ENCODE measurements around the gene DPP6. TPM values are rescaled to one million over a fixed set of nuclear protein-coding genes. Genes with fewer than 3 reads are reported as not detected.
A peak's percentile ranks its signal among the peaks of the same experiment; 100 is the strongest.

The DPP6 gene
- total RNA-seq, 1 donor from 2014 or later: 0.39 TPM

DNA sequence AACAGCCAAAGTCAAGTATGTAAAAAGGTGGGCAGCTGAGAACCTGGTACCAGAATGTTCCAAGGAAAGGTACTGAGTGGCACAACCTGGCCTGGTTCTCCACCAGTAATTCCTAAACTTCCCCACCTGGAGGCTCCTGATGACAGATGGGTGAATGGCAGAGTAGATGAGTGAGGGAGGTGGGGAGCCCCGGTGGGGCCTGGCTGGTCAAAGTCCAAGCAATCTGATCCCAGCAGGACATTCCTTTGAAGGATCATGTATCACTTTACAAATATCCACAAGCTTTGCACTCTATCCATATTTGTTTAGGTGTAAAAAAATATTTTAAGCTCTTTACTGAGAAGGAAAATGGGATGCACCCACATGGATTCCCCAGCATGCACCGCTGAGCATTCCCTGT, 250.2 kb downstream of the DPP6 start:
- no peaks in the 10 kb centered on the region for H4K20me1 ChIP-seq (ENCODE audit: low read depth)
- H3K36me3 ChIP-seq: no peaks in the 10 kb centered on the region
- Mint-ChIP-seq H3K36me3 (no peaks in the 10 kb centered on the region), H3K4me3 (no peak overlapping the region), H3K27ac (no peak overlapping the region), H3K4me1 (peaks cover 14% of the 10 kb centered on the region), H3K9me3 (no peaks in the 10 kb centered on the region), H3K27me3 (ENCODE audit: insufficient read depth, low read depth) (peaks cover 13% of the 10 kb centered on the region)
- H3K4me1 ChIP-seq: peaks cover 22% of the 10 kb centered on the region
- no peak overlapping the region for H3K27ac ChIP-seq
- no peak overlapping the region for H3K4me3 ChIP-seq
- no peak overlapping the region for H3K4me2 ChIP-seq
- H3F3A ChIP-seq (ENCODE audit: low read depth): peaks cover 17% of the 10 kb centered on the region
- no peaks in the 10 kb centered on the region for H3K79me2 ChIP-seq (ENCODE audit: low read depth)
- H3K9ac ChIP-seq: no peak overlapping the region
- DNase-seq (ENCODE audit: low spot score): no peak
- no peaks in the 10 kb centered on the region for H3K9me3 ChIP-seq (ENCODE audit: low read depth)
- no peak for TF ChIP-seq CTCF (IDR thresholded peaks at IDR 0.05)
- TF ChIP-seq EZH2 (IDR thresholded peaks at IDR 0.05): no peak
- TF ChIP-seq EZH2phosphoT487 (IDR thresholded peaks at IDR 0.05): no peak
- no peak overlapping the region for H2AFZ ChIP-seq (replicated peaks)
- peaks cover 20% of the 10 kb centered on the region for H3K27me3 ChIP-seq

- Histone ChIP-seq H2AFZ (replicated peaks) (peak overlapping the region; percentile 96), H3K4me1 (peaks cover 22% of the 10 kb centered on the region), H3K27me3 (peaks cover 20% of the 10 kb centered on the region), H3K79me2 (ENCODE audit: low read depth) (no peaks in the 10 kb centered on the region), H3F3A (ENCODE audit: low read depth) (peaks cover 17% of the 10 kb centered on the region), H3K9ac (no peak overlapping the region), H4K20me1 (ENCODE audit: low read depth) (no peaks in the 10 kb centered on the region), H3K27ac (no peak overlapping the region), H3K4me2 (peak overlapping the region; percentile 96), H3K9me3 (ENCODE audit: low read depth) (no peaks in the 10 kb centered on the region), H3K4me3 (peak overlapping the region; percentile 60), H3K36me3 (no peaks in the 10 kb centered on the region)
- peak; percentile 55 for DNase-seq (ENCODE audit: low spot score)
- H3K4me1 Mint-ChIP-seq: peaks cover 14% of the 10 kb centered on the region
- H3K27me3 Mint-ChIP-seq (ENCODE audit: insufficient read depth, low read depth): peaks cover 10% of the 10 kb centered on the region
- TF ChIP-seq EZH2 (IDR thresholded peaks at IDR 0.05) (no peak), EZH2phosphoT487 (IDR thresholded peaks at IDR 0.05) (no peak), CTCF (IDR thresholded peaks at IDR 0.05) (no peak)
- no peaks in the 10 kb centered on the region for H3K9me3 Mint-ChIP-seq
- peak overlapping the region; percentile 84 for H3K4me3 Mint-ChIP-seq
- no peak overlapping the region for H3K27ac Mint-ChIP-seq
- H3K36me3 Mint-ChIP-seq: no peaks in the 10 kb centered on the region
Observed at GRCh38 chr7:154304231-154304630, 252.0 kb downstream of the DPP6 start.

DNA sequence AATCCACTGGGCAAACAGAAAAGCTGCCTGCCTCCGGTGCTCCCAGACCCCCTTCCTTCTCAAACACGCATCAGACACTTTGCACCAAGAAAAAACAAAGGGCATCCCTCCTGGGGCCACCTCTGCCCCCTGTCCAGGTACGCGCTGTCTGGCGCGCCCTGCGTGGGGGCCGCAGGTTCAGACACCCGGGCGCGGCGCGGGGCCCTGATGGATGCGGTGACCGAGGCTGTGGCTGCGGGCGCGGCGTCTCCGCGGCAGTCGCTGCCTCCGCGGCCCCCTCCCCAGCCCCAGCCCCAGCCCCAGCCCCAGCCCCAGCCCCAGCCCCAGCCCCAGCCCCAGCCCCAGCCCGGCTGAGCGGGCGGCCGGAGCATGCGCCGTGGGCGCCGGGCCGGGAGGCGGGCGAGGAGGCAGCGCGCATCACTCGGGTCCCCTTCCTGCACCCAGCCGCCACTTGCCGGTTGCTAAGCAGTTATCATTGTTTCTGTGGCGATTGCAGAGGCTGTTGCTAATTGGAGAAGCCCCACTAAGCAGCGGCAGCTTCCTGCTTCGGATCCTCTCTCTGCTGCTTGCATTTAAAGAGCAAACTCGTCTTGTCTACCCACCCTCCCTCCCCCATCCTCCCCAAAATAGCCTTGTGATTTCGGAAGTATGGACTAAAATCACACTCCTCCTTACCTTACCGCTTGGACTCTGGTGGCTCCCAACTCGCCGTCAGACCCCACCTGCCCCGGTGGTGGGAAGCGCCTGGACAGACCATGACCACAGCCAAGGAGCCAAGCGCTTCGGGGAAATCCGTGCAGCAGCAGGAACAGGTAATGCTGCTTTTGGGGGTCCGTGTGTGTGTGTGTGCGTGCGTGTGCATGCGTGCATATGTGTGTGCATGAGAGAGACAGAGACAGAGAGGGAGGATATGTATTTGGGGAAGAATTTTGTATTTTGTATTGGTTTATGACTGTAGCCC, 252.8 kb downstream of the DPP6 start:
- Mint-ChIP-seq H3K36me3 (no peaks in the 10 kb centered on the region), H3K9me3 (no peaks in the 10 kb centered on the region), H3K27ac (peak overlapping the region; percentile 8), H3K4me1 (peaks cover 14% of the 10 kb centered on the region), H3K4me3 (peak overlapping the region; percentile 85), H3K27me3 (ENCODE audit: insufficient read depth, low read depth) (peaks cover 10% of the 10 kb centered on the region)
- Histone ChIP-seq H3K4me1 (peaks cover 22% of the 10 kb centered on the region), H3K9me3 (ENCODE audit: low read depth) (no peaks in the 10 kb centered on the region), H2AFZ (replicated peaks) (peak overlapping the region; percentile 96), H3K79me2 (ENCODE audit: low read depth) (no peaks in the 10 kb centered on the region), H3K4me2 (peak overlapping the region; percentile 96), H3K36me3 (no peaks in the 10 kb centered on the region), H3K27ac (no peak overlapping the region), H3K27me3 (peaks cover 20% of the 10 kb centered on the region), H3K9ac (no peak overlapping the region), H3K4me3 (peak overlapping the region; percentile 60), H3F3A (ENCODE audit: low read depth) (peaks cover 17% of the 10 kb centered on the region), H4K20me1 (ENCODE audit: low read depth) (no peaks in the 10 kb centered on the region)
- peak; percentile 81 for DNase-seq (ENCODE audit: low spot score)
- no peak for TF ChIP-seq EZH2 (IDR thresholded peaks at IDR 0.05)
- no peak for TF ChIP-seq EZH2phosphoT487 (IDR thresholded peaks at IDR 0.05)
- TF ChIP-seq CTCF (IDR thresholded peaks at IDR 0.05): no peak

All from neural progenitor cell (in vitro differentiated cells).